Spleen (tissue), 11 donors: ENCODE results near the gene RPS27A. TPM values are rescaled to one million over a fixed set of nuclear protein-coding genes. Genes with fewer than 3 reads are reported as not detected.

Source experiments
- DNase-seq: peaks from one replicate; pipeline ENCODE4 v3.0.0-alpha.2; 2020
- H3K27ac ChIP-seq, 8 donors: fragments of 200-600 bp; sonication (generic) in 7 of 8; 1 replicate in 4 of 8; 2 replicates in 4 of 8; pipeline versions ENCODE4 v1.5.0 to v1.8.0; 2016 to 2021; ENCODE audit warnings: inconsistent platforms in 4 of 8, mild to moderate bottlenecking in 4 of 8, moderate library complexity in 1 of 8
- H3K27me3 ChIP-seq, 7 donors: fragments of 200-600 bp; sonication (generic) in 6 of 7; replicated peaks in 1 of 7; 1 replicate in 4 of 7; 2 replicates in 3 of 7; pipeline versions ENCODE4 v1.5.0 to v1.8.0; 2016 to 2021; ENCODE audit warnings: inconsistent platforms in 3 of 7, mild to moderate bottlenecking in 1 of 7
- H3K36me3 ChIP-seq, 6 donors: fragments of 200-600 bp; sonication (generic) in 5 of 6; 1 replicate in 4 of 6; 2 replicates in 2 of 6; pipeline versions ENCODE4 v1.5.0 to v1.8.0; 2016 to 2021; ENCODE audit warnings: inconsistent platforms in 2 of 6
- H3K4me1 ChIP-seq, 6 donors: fragments of 200-600 bp; sonication (generic) in 5 of 6; 1 replicate in 3 of 6; 2 replicates in 3 of 6; pipeline versions ENCODE4 v1.5.0 to v1.8.0; 2016 to 2021; ENCODE audit warnings: inconsistent platforms in 3 of 6
- H3K4me3 ChIP-seq, 8 donors: fragments of 200-600 bp; sonication (generic) in 7 of 8; 1 replicate in 4 of 8; 2 replicates in 4 of 8; pipeline versions ENCODE4 v1.5.0 to v1.8.0; 2016 to 2021; ENCODE audit warnings: inconsistent platforms in 4 of 8, mild to moderate bottlenecking in 4 of 8, moderate library complexity in 2 of 8
- H3K9me3 ChIP-seq, 8 donors: fragments of 200-600 bp; sonication (generic) in 7 of 8; 1 replicate in 4 of 8; 2 replicates in 4 of 8; pipeline versions ENCODE4 v1.5.0 to v1.8.0; 2016 to 2021; ENCODE audit warnings: inconsistent platforms in 4 of 8
- CTCF ChIP-seq, 11 experiments: fragments of 200-600 bp in 7 of 11; fragments of 450-650 bp in 4 of 11; sonication (generic) in 4 of 11; IDR thresholded peaks in 8 of 11; conservative IDR thresholded peaks in 3 of 11; 1 replicate in 7 of 11; 2 replicates in 4 of 11; pipeline versions ENCODE4 v1.4.0 to v1.8.0; 2016 to 2021; ENCODE audit warnings: antibody characterized with exemption in 11 of 11, inconsistent platforms in 4 of 11, mild to moderate bottlenecking in 1 of 11
- POLR2A ChIP-seq, 3 donors: fragments of 450-650 bp; IDR thresholded peaks; one replicate each; pipeline ENCODE4 v1.5.1; 2017; ENCODE audit warnings: antibody characterized with exemption in 3 of 3, mild to moderate bottlenecking in 1 of 3
- POLR2AphosphoS5 ChIP-seq, 3 donors: sonication (generic); formaldehyde crosslinking; IDR thresholded peaks; one replicate each; pipeline ENCODE4 v1.5.1; 2017; ENCODE audit warnings: antibody characterized with exemption in 3 of 3
- WGBS, 5 donors: extraction: QIAGEN DNeasy Blood & Tissue Kit in 3 of 5; methylation state at CpG; one replicate each; pipeline versions ENCODE4 v1.1.5 to v1.1.7; 2013 to 2018; 5-methylcytosine and 5-hydroxymethylcytosine counted together
- intact Hi-C: fragments of 100-400 bp; cut with DNase I; formaldehyde crosslinking; loops from one replicate; pipeline ENCODE4 v1.15.0; 2023; ENCODE audit warnings: low total_unique reads
- polyA plus RNA-seq, 3 donors: library from polyadenylated mRNA; stranded (reverse); fragments of 200-250 nt; gene quantifications; one replicate each; pipeline ENCODE4 v1.2.1, GENCODE V29; 2013
- total RNA-seq, 7 donors: library from RNA; depleted of rRNA in 3 of 7; stranded (reverse); fragments of >200 nt in 3 of 7; fragmentation: NEBNext Ultra II Directional in 4 of 7; extraction: Animal tissue kit (Norgen Biotek cat#: 25700) in 4 of 7; gene quantifications; one replicate each; pipeline versions ENCODE4 v1.1.0 to v1.2.1, GENCODE V29; 2016 to 2021
- donor health status: healthy with polysubstance abuse.
- donor health status: DM: no; HTN: no; CAD: no; lungs with moderate emphysema.
- donor health status: DM: no; HTN: no; CAD: no.
- donor health status: Bipolar disorder and iron deficiency.
- donor health status: healthy.
- donor health status: DM: no; HTN: no; CAD: no.
- donor health status: DM: yes; HTN: yes; CAD: no.

The RPS27A gene
- total and polyA plus RNA-seq, 10 donors = 939 to 4,730 (median 1,367) TPM

GRCh38 chr2:55200416-55200815, 32.1 kb upstream of the RPS27A start:
- TF ChIP-seq CTCF (IDR thresholded peaks at IDR 0.05 in 8 of 11, conservative IDR thresholded peaks at IDR 0.05 in 3 of 11) = no peak
- no peak for TF ChIP-seq POLR2A (IDR thresholded peaks at IDR 0.05)
- TF ChIP-seq POLR2AphosphoS5 (IDR thresholded peaks at IDR 0.05) = no peak
- Histone ChIP-seq H3K4me1 (no peaks in the 10 kb centered on the region), H3K27me3 (no peaks in the 10 kb centered on the region), H3K4me3 (no peak overlapping the region), H3K27ac (no peak overlapping the region), H3K36me3 (peaks cover 0 to 58% (median 0%) of the 10 kb centered on the region in 6 donors), H3K9me3 (peaks cover 0 to 50% (median 30%) of the 10 kb centered on the region in 8 donors)
- 93 to 100% (median 97%) methylated on average over 1 of the region's 1 CpG for WGBS, 5 donors
- intact Hi-C loops = no loop called here
- no peak for DNase-seq

- no peak overlapping the region for H3K27ac ChIP-seq
- WGBS, 5 donors = 96 to 99% (median 97%) methylated on average over 3 of the region's 3 CpGs
- H3K4me3 ChIP-seq = no peak overlapping the region
- no peaks in the 10 kb centered on the region for H3K27me3 ChIP-seq
- H3K4me1 ChIP-seq = no peaks in the 10 kb centered on the region
- intact Hi-C loops = no loop called here
- H3K9me3 ChIP-seq = peaks cover 0 to 42% (median 28%) of the 10 kb centered on the region in 8 donors
- peaks cover 0 to 20% (median 0%) of the 10 kb centered on the region in 6 donors for H3K36me3 ChIP-seq
- DNase-seq = no peak
- TF ChIP-seq CTCF (IDR thresholded peaks at IDR 0.05 in 8 of 11, conservative IDR thresholded peaks at IDR 0.05 in 3 of 11) (no peak), POLR2AphosphoS5 (IDR thresholded peaks at IDR 0.05) (no peak), POLR2A (IDR thresholded peaks at IDR 0.05) (no peak)
These were observed 28.0 kb upstream of the RPS27A start for GRCh38 chr2:55204536-55204935.

GRCh38 chr2:55204950-55205349, 27.5 kb upstream of the RPS27A start:
- no peak overlapping the region for H3K27ac ChIP-seq
- DNase-seq = no peak
- intact Hi-C loops = no loop called here
- no peaks in the 10 kb centered on the region for H3K4me1 ChIP-seq
- no peaks in the 10 kb centered on the region for H3K27me3 ChIP-seq
- peaks cover 0 to 37% (median 24%) of the 10 kb centered on the region in 8 donors for H3K9me3 ChIP-seq
- no peak for TF ChIP-seq CTCF (IDR thresholded peaks at IDR 0.05 in 8 of 11, conservative IDR thresholded peaks at IDR 0.05 in 3 of 11)
- no peak for TF ChIP-seq POLR2A (IDR thresholded peaks at IDR 0.05)
- TF ChIP-seq POLR2AphosphoS5 (IDR thresholded peaks at IDR 0.05) = no peak
- WGBS, 5 donors = 89 to 99% (median 94%) methylated on average over 2 of the region's 2 CpGs
- H3K36me3 ChIP-seq = peaks cover 0 to 16% (median 0%) of the 10 kb centered on the region in 6 donors
- H3K4me3 ChIP-seq = no peak overlapping the region

- no peak for TF ChIP-seq POLR2AphosphoS5 (IDR thresholded peaks at IDR 0.05)
- TF ChIP-seq CTCF (IDR thresholded peaks at IDR 0.05 in 8 of 11, conservative IDR thresholded peaks at IDR 0.05 in 3 of 11) = no peak
- TF ChIP-seq POLR2A (IDR thresholded peaks at IDR 0.05) = no peak
- Histone ChIP-seq H3K36me3 (no peaks in the 10 kb centered on the region), H3K4me1 (no peaks in the 10 kb centered on the region), H3K9me3 (no peaks in the 10 kb centered on the region), H3K27ac (no peak overlapping the region), H3K4me3 (no peak overlapping the region), H3K27me3 (no peaks in the 10 kb centered on the region)
- no peak for DNase-seq
- intact Hi-C loops = no loop called here
These were observed 18.7 kb upstream of the RPS27A start for GRCh38 chr2:55213822-55214221.
